ENCODE data around the gene ETV3.

The ETV3 gene

DNA sequence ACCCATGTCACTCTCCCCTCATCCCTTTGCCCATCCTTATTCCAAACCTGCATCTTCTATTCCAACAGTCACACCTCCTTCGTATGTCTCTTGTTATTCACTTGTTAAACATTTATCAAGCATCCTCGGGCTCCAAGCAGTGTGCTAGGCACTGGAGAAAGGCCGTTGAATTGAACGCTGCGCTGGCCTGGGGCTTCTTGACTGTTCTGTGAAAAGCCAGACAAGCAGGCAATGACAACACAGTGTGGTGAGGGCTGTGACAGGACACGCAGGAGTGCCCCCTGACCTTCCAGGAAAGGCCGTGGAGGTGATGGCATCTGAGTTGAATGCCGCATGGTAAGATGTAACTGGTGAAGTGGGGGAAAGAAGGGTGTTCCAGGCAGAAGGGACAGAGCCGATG lies 19.2 kb downstream of the ETV3 start:
- H3K9me3 Mint-ChIP-seq = no peaks in the 10 kb centered on the region
- H3K27ac Mint-ChIP-seq = peak overlapping the region; percentile 38
- peaks cover 3% of the 10 kb centered on the region for H3K27me3 Mint-ChIP-seq
- H3K36me3 Mint-ChIP-seq (ENCODE audit: low read depth) = peaks cover 35% of the 10 kb centered on the region
- intact Hi-C loops (cut with micrococcal nuclease) = no loop called here
- H3K4me3 Mint-ChIP-seq = no peak overlapping the region
- H3K4me1 Mint-ChIP-seq (ENCODE audit: low read depth) = peaks cover 39% of the 10 kb centered on the region

DNA sequence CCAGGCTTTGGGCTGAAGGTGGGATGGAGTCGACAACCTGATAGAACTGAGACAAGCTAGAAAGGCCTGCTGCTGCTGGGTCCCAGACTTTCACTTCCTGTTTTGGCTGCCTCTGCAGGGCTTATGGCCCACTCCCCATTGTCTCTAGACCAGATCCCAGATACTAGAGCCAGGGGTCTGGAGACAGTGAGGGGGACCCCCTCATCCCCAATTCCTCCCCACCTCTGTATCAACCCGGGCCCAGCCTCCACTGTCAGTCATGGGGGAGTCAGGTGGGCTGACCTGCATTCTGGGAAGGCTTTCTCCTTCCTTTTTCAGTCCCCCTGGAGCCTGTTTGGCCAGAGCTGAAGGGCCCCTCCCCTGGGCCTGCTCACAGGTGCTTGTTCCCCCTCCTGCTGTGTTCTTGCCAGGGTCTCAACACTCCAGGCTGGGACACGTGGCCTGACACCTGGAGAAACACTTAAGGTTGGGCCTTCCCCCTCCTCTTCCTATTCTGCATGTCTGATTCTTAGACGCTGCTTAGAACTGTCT lies 20.6 kb downstream of the ETV3 start:
- Mint-ChIP-seq H3K9me3 (no peaks in the 10 kb centered on the region), H3K27me3 (peaks cover 3% of the 10 kb centered on the region), H3K36me3 (ENCODE audit: low read depth) (peaks cover 21% of the 10 kb centered on the region), H3K4me1 (ENCODE audit: low read depth) (peaks cover 39% of the 10 kb centered on the region), H3K4me3 (no peak overlapping the region), H3K27ac (no peak overlapping the region)
- intact Hi-C loops (cut with micrococcal nuclease) = no loop called here

DNA sequence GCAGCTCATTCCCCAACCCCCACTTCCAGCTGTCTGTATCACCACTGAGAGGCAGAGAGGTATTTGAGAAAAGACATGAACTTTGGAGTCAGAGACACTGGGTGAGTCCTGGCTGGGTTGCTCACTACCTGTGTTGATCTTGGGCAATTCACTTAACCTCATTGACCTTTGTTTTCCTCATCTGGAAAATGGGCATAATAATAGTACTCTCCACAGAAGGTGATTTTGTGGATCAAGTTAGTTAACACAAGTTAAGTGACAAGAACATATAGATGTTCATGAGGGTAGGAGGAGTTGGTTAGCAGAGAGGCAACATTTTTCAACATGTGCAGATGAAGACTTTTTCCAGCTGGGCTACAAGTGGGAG lies 21.5 kb downstream of the ETV3 start:
- Mint-ChIP-seq H3K4me3 (no peak overlapping the region), H3K36me3 (ENCODE audit: low read depth) (peaks cover 13% of the 10 kb centered on the region), H3K4me1 (ENCODE audit: low read depth) (peaks cover 45% of the 10 kb centered on the region), H3K9me3 (no peaks in the 10 kb centered on the region), H3K27me3 (peaks cover 6% of the 10 kb centered on the region), H3K27ac (no peak overlapping the region)
- intact Hi-C loops (cut with micrococcal nuclease) = no loop called here

DNA sequence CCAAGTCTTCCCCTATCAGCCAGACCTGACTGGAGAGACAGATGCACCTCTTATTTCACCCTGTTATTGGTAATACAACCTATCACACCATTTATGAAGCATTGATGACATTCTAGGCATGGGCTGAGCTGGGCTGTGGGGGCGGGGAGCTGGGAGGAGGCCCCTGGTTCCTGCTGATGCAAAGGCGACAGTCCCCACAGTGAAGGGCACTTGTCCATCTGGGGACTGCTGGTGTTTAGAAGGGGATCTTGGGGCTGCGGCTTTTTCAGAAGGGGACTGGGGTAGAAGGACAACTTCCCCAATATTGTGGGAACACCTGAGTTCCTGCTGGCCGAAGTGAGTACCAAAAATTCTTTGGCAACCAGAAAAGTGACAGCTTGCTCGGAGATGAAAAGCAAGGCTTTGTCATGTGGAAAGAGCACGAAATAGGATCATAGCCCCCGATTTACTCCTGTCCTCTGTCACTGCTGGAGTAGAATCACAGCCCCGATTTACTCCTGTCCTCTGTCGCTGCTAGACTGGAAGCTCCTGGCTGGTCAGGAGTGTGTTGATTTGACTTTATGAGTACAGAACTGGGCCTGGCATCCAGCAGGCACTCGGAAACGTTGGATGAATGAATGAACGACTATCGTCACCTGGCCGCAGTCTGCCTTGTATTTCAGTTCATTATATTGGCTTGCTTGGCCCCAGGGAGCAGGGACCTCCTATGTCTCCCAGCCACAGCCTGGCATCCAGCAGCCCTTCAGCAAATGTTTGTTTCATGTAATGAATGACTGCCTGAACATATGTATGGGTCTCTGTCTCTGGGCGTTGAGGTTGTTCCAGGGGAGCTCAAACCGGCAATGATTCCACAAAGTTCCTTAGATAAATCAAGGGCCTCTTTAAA lies 22.1 kb downstream of the ETV3 start:
- Mint-ChIP-seq H3K36me3 (ENCODE audit: low read depth) (peaks cover 13% of the 10 kb centered on the region), H3K4me1 (ENCODE audit: low read depth) (peaks cover 51% of the 10 kb centered on the region), H3K27ac (peak overlapping the region; percentile 4), H3K4me3 (no peak overlapping the region), H3K27me3 (peaks cover 11% of the 10 kb centered on the region), H3K9me3 (no peaks in the 10 kb centered on the region)
- intact Hi-C loops (cut with micrococcal nuclease) = no loop called here

DNA sequence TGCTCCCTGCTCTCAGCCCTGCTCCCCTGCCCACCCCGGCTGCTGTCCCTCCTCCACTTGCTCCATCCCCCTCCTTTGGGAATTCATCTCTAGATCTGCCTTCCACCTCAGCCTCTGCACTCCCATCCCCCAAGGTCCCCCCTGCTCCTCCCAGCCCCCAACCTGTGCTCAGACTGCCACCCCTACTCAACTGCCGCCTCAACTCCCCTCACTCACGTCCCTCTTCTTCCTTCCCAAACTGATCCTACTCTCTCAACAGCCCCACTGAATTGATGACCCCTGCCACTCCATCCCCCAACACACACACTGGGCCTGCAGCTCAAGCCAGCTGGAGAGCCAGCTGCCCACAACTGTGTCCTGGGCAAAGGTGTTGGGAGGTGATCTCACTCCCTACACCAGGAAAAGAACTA lies 22.8 kb downstream of the ETV3 start:
- intact Hi-C loops (cut with micrococcal nuclease) = no loop called here
- H3K9me3 Mint-ChIP-seq = no peaks in the 10 kb centered on the region
- peaks cover 58% of the 10 kb centered on the region for H3K4me1 Mint-ChIP-seq (ENCODE audit: low read depth)
- H3K27ac Mint-ChIP-seq = peak overlapping the region; percentile 4
- peaks cover 11% of the 10 kb centered on the region for H3K27me3 Mint-ChIP-seq
- no peak overlapping the region for H3K4me3 Mint-ChIP-seq
- peaks cover 8% of the 10 kb centered on the region for H3K36me3 Mint-ChIP-seq (ENCODE audit: low read depth)

DNA sequence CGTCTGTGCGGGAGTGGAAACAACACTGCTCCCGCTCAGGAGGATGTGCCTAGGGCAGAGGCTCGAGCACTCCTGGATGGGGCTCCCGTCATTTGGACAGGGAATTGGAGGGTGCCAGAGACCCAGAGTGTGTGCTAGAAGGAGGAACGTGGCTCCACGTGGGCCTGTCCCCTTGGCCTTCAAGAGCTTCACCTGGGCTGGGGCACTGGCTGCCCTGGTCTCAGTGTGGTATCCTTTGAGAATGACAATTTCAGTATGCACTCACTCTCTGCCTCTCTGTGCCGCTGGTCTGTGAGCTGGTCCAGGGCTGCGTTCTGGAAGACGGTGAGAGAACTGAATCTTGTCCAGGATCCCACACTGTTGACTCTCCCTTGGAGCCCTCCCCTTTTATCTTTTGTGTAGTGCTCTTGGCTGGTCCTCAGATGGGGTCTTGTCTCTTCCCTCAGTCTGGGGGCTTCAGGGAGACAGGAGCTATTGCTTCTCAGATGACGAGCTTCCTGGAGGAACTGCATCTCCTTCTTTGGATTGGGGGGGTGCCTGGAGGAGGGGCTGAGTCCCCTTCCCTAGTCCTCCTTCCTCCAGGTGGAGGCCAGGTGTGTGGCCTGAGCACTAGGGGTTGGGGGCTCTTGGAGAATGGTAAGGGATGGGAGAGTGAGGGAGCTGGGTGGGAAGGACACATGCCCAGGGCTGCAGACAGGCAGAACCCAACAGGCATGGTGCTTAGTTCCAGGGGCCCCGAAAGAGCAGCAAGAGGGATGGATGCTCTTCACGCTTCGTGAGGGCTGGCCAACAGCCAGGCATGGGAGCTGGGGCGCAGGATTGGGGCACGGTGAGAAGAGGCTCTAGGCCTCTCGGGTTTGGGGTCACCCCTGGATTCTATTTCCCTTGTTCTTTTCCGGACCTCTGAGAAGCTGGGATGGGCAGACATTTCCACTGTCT lies 23.7 kb downstream of the ETV3 start:
- peaks cover 68% of the 10 kb centered on the region for H3K4me1 Mint-ChIP-seq (ENCODE audit: low read depth)
- H3K36me3 Mint-ChIP-seq (ENCODE audit: low read depth) = no peaks in the 10 kb centered on the region
- no peaks in the 10 kb centered on the region for H3K9me3 Mint-ChIP-seq
- peak overlapping the region; percentile 35 for H3K27ac Mint-ChIP-seq
- H3K4me3 Mint-ChIP-seq = no peak overlapping the region
- intact Hi-C loops (cut with micrococcal nuclease) = no loop called here
- H3K27me3 Mint-ChIP-seq = peaks cover 11% of the 10 kb centered on the region

DNA sequence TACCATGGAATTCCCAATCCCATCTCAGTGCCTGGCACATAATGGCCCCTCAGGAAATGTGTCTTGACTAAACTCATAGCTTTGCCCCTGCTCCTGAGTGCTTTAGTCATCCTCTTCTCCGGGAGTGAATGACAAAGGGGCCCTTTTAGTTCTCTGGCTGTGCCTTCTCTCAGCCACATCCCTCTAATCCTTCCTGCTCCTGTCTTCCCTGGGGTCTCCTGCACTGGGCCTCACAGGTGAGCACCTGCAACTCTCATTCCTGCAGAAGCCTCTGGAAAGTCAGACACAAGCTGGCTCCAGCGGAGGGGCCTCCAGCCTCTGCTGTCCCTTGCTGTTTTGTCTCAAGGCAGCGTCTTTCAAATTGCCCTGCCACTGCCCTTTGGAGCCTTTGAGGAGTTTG lies 24.6 kb downstream of the ETV3 start:
- Mint-ChIP-seq H3K4me3 (no peak overlapping the region), H3K4me1 (ENCODE audit: low read depth) (peaks cover 75% of the 10 kb centered on the region), H3K27me3 (peaks cover 14% of the 10 kb centered on the region), H3K27ac (peak overlapping the region; percentile 2), H3K9me3 (no peaks in the 10 kb centered on the region), H3K36me3 (ENCODE audit: low read depth) (no peaks in the 10 kb centered on the region)
- intact Hi-C loops (cut with micrococcal nuclease) = no loop called here

DNA sequence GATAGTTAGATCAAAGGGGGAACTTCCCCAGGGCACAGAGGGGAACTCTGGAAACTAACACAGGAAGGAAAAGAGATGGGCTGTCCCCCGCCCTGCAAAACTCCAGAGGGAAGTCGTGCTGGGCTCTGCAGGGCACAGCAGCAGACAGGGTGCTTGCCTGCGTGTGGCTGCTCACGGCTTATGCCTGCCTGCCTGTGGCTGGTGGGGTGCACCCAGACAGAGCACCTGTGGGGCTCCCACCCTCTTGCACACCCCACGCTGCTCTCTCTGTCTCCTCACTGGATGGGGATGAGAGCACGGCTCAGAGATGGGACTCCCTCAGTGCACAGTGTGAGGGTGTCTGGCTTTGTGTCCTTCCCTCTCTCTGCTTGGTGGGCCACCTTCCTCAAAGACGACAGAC lies 25.1 kb downstream of the ETV3 start:
- Mint-ChIP-seq H3K27me3 (peaks cover 17% of the 10 kb centered on the region), H3K9me3 (no peaks in the 10 kb centered on the region), H3K36me3 (ENCODE audit: low read depth) (no peaks in the 10 kb centered on the region), H3K4me1 (ENCODE audit: low read depth) (peaks cover 80% of the 10 kb centered on the region), H3K27ac (peak overlapping the region; percentile 2), H3K4me3 (no peak overlapping the region)
- intact Hi-C loops (cut with micrococcal nuclease) = no loop called here

DNA sequence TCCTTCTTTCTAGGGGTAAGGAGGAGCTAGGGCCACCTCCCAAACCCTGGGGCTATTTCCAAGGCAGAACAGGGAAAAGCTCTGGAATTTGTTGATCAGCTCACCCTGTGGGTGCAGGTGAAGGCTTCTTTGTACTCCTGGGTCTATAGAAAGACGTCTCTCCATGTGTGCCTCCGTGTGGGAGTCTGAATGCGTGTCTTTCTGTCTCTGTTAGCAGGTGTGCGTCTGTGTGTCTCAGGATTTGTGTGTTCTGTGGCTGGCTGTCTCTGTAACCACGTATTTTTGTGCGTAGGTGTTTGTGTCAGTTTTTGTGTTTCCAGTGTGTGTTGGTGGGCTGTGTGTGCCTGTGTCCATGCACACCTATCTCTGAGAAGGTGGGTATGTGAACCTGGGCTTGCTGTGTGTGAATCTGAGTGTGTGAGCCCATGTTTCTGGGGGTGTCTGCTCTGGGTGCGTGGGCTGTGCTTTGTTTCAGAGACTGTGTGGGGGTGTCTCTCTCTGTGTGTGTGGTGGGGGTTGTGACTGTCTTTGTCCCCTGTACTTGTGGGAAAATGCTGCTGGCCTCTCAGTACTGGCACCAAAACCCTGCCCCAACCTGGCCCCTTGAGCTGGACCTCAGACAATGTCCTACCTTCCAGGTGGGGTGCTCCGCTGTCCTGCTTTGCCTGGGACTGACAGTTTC lies 25.9 kb downstream of the ETV3 start:
- intact Hi-C loops (cut with micrococcal nuclease) = no loop called here
- H3K27me3 Mint-ChIP-seq = peaks cover 23% of the 10 kb centered on the region
- H3K4me1 Mint-ChIP-seq (ENCODE audit: low read depth) = peaks cover 82% of the 10 kb centered on the region
- H3K36me3 Mint-ChIP-seq (ENCODE audit: low read depth) = no peaks in the 10 kb centered on the region
- no peaks in the 10 kb centered on the region for H3K9me3 Mint-ChIP-seq
- H3K27ac Mint-ChIP-seq = peak overlapping the region; percentile 67
- no peak overlapping the region for H3K4me3 Mint-ChIP-seq

DNA sequence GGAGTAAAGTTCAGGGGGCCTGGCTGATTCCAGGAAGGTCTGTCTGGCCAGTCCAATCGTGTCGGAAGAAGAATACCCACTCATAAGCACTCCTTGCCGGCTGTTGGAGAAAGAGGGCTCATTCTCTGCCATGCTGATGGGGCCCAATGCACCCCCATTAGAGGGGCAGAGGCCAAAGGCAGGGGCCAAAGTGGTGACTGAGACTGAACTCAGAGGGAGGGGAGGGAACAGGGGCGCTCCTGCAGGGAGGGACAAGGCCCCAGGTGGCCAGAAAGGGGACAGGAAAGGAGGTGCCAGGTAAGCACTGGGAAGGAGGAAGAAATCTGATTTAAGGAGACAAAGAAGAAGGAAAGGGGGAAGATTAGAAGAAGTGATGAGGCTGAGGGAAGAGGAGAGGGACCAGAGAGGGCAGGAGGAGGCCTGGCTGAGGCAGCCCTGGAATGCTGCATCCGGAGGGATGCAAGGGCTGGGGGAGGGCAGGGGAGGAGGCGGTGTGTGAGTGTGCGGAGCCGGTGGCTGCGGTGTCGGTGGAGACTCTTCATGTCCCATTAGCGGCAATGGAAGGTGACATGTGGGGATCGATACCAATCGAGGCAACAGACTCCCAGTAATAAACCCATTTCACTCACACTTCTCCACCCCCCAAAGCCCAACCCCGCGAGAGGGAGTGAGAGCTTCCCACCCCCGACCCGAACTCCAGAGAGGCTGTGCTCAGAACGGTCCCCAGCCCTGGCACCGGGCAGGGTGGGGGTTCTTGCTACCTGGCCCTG lies 26.6 kb downstream of the ETV3 start:
- Mint-ChIP-seq H3K27ac (peak overlapping the region; percentile 67), H3K36me3 (ENCODE audit: low read depth) (no peaks in the 10 kb centered on the region), H3K4me1 (ENCODE audit: low read depth) (peaks cover 86% of the 10 kb centered on the region), H3K4me3 (no peak overlapping the region), H3K27me3 (peaks cover 24% of the 10 kb centered on the region), H3K9me3 (no peaks in the 10 kb centered on the region)
- intact Hi-C loops (cut with micrococcal nuclease) = no loop called here

DNA sequence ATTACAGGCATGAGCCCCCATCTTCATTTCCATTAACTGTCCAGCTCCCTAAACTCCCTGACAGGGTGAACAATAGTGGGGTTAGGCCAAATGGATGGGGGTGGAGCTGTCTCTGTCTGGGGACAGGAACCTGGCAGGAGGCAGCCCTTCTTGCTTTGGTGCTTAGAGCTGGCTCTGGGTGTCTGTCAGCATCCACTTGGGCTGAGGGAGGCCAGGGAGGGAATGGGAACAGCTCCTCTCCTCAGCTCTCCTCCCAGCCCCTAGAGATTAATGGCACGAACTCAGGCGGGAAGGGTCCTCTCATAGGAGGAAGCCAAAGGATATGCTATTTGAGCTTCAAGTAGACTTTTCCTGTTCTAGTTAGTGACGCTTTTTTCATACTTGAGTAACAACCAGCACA lies 27.5 kb downstream of the ETV3 start:
- peaks cover 24% of the 10 kb centered on the region for H3K27me3 Mint-ChIP-seq

DNA sequence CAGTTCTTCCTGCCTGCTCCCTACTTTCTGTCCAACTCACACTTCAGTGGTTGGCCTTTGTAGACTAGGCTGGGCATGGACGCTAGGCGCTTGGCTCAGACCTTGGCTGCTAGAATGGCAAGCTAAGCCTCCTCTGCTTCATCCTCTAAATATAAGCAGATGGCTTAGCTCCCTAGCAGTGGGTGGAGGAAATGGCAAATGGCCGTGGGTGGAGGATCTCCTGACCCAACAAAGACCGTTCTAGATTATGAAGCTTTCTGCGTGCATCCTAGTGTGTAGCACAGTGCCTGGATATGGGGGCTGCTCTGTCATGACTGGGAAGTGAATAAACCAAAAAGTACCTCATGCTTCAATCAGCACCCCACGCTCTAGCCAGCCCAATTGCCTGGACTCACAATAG lies 28.2 kb downstream of the ETV3 start:
- Mint-ChIP-seq H3K4me1 (ENCODE audit: low read depth) (peaks cover 97% of the 10 kb centered on the region), H3K4me3 (no peak overlapping the region), H3K27ac (peak overlapping the region; percentile 24), H3K36me3 (ENCODE audit: low read depth) (no peaks in the 10 kb centered on the region), H3K27me3 (peaks cover 21% of the 10 kb centered on the region), H3K9me3 (no peaks in the 10 kb centered on the region)
- intact Hi-C loops (cut with micrococcal nuclease) = no loop called here

More for the DNA sequence above, 27.5 kb downstream of the ETV3 start:
- H3K36me3 Mint-ChIP-seq (ENCODE audit: low read depth) = no peaks in the 10 kb centered on the region
- no peaks in the 10 kb centered on the region for H3K9me3 Mint-ChIP-seq
- intact Hi-C loops (cut with micrococcal nuclease) = no loop called here
- H3K4me3 Mint-ChIP-seq = no peak overlapping the region
- no peak overlapping the region for H3K27ac Mint-ChIP-seq
- H3K4me1 Mint-ChIP-seq (ENCODE audit: low read depth) = peaks cover 94% of the 10 kb centered on the region

DNA sequence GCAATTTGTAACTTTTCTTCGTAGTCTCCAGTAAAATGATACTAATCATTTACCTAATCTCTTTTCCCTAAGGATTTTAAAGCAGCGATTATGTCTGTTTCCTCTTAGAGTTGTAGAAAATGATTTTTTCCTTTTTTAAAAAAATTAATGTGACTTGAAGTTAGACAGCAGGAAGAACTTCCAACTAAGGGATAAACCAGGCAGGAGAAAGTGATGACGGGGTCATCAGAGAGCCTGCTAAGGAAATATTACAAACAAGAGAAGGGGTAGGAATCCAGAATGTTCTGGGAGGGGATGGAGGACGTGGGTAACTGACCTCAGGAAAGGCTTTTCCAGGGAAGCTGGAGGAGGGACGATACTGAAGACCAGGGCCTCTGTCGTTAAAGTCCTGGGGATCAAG lies 29.7 kb downstream of the ETV3 start:
- Mint-ChIP-seq H3K9me3 (no peaks in the 10 kb centered on the region), H3K27me3 (peaks cover 21% of the 10 kb centered on the region), H3K27ac (peak overlapping the region; percentile 23), H3K36me3 (ENCODE audit: low read depth) (no peaks in the 10 kb centered on the region), H3K4me3 (no peak overlapping the region), H3K4me1 (ENCODE audit: low read depth) (peaks cover 97% of the 10 kb centered on the region)
- intact Hi-C loops (cut with micrococcal nuclease) = loop anchor here (5.0 kb wide), 1 partner anchor 49 kb away; no protein-coding TSS in a partner anchor
